ENCODE measurements around the gene FARP1.

- no peak for TF ChIP-seq CTCF (IDR thresholded peaks at IDR 0.05)
- TF ChIP-seq POLR2AphosphoS5 (IDR thresholded peaks at IDR 0.05), result no peak
These were observed 55.8 kb downstream of the FARP1 start for GRCh38 chr13:98198683-98199082.

Measured in esophagus muscularis mucosa (tissue), 3 donors.